Measurements from ENCODE around the gene MICAL3.
"Not testable (repeated sequence)": the region's sequence is repeated elsewhere in the genome, so short reads cannot be mapped to it uniquely, and the experiment has no call there.

Gene MICAL3

GRCh38 chr22:17777005-17777716, 247.2 kb downstream of the MICAL3 start:
- no peak for DNase-seq (ENCODE audit: low spot score)

- peak; percentile 34 for DNase-seq (ENCODE audit: low spot score)
These were observed 248.4 kb downstream of the MICAL3 start for GRCh38 chr22:17775781-17776465.

- peak; percentile 27 for DNase-seq (ENCODE audit: low spot score)
These were observed 249.3 kb downstream of the MICAL3 start for GRCh38 chr22:17774926-17775685.

GRCh38 chr22:17774206-17774925, 250.0 kb downstream of the MICAL3 start, which contains the start of gene BID:
BID (minus strand) TSS chr22:17774469; CDS start chr22:17750116, 24,353 bp downstream.
- DNase-seq (ENCODE audit: low spot score): peak; percentile 27

GRCh38 chr22:17773606-17774205, 250.7 kb downstream of the MICAL3 start:
- peak; percentile 70 for DNase-seq (ENCODE audit: low spot score)

- DNase-seq (ENCODE audit: low spot score): peak; percentile 21
These were observed 251.3 kb downstream of the MICAL3 start for GRCh38 chr22:17772958-17773605.

GRCh38 chr22:17772249-17772957, 252.0 kb downstream of the MICAL3 start:
- DNase-seq (ENCODE audit: low spot score): no peak

- DNase-seq (ENCODE audit: low spot score): no peak
These were observed 253.9 kb downstream of the MICAL3 start for GRCh38 chr22:17770180-17771077.

- no peak for DNase-seq (ENCODE audit: low spot score)
These were observed 254.7 kb downstream of the MICAL3 start for GRCh38 chr22:17769716-17770082.

GRCh38 chr22:17769013-17769715, 255.2 kb downstream of the MICAL3 start:
- no peak for DNase-seq (ENCODE audit: low spot score)

- no peak for DNase-seq (ENCODE audit: low spot score)
These were observed 256.9 kb downstream of the MICAL3 start for GRCh38 chr22:17767233-17768065.

GRCh38 chr22:17764852-17765251, 259.5 kb downstream of the MICAL3 start:
- not testable (repeated sequence) for DNase-seq (ENCODE audit: low spot score)

- DNase-seq (ENCODE audit: low spot score): peak; percentile 82
These were observed 260.3 kb downstream of the MICAL3 start for GRCh38 chr22:17764036-17764435.

- DNase-seq (ENCODE audit: low spot score): not testable (repeated sequence)
These were observed 260.9 kb downstream of the MICAL3 start for GRCh38 chr22:17763442-17763841.

- no peak for DNase-seq (ENCODE audit: low spot score)
These were observed 263.2 kb downstream of the MICAL3 start for GRCh38 chr22:17761138-17761488.

- no peak for DNase-seq (ENCODE audit: low spot score)
These were observed 270.0 kb downstream of the MICAL3 start for GRCh38 chr22:17754233-17754925.

- DNase-seq (ENCODE audit: low spot score): no peak
These were observed 270.9 kb downstream of the MICAL3 start for GRCh38 chr22:17753401-17753989.

Data from cerebellar cortex (tissue), 1 donor.